ENCODE results near the gene FBP2.

DNA sequence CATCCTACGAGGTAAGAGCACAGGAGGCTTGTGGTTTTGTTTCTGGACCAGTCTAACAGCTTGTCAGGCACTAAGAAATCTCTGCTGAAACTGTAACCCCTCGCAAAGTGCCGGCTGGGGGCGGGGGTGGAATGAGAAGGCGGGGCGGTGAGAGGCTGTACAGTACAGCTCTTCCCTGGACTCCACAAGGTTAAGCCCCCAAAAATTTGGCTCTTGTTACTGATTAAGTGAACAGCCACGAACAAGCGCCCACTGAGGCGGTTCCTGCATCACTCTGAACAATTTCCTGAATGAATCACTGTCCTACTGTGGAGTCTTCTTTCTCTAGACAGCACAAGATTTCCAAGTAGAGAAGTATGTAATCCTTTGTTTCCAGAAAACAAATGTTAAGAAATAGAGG, 6.8 kb downstream of the FBP2 start:
- TF ChIP-seq, protein P1, sequence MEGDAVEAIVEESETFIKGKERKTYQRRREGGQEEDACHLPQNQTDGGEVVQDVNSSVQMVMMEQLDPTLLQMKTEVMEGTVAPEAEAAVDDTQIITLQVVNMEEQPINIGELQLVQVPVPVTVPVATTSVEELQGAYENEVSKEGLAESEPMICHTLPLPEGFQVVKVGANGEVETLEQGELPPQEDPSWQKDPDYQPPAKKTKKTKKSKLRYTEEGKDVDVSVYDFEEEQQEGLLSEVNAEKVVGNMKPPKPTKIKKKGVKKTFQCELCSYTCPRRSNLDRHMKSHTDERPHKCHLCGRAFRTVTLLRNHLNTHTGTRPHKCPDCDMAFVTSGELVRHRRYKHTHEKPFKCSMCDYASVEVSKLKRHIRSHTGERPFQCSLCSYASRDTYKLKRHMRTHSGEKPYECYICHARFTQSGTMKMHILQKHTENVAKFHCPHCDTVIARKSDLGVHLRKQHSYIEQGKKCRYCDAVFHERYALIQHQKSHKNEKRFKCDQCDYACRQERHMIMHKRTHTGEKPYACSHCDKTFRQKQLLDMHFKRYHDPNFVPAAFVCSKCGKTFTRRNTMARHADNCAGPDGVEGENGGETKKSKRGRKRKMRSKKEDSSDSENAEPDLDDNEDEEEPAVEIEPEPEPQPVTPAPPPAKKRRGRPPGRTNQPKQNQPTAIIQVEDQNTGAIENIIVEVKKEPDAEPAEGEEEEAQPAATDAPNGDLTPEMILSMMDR (IDR thresholded peaks at IDR 0.05): no peak
- TF ChIP-seq POLR2A (IDR thresholded peaks at IDR 0.05): no peak

All from lower leg skin (tissue), 3 donors.